ENCODE measurements around the gene ABTB2. TPM values are rescaled to one million over a fixed set of nuclear protein-coding genes. Genes with fewer than 3 reads are reported as not detected.

Gene ABTB2
- total RNA-seq, 4 donors from 2014 or later: 0.79 to 4.1 (median 3.7) TPM

DNA sequence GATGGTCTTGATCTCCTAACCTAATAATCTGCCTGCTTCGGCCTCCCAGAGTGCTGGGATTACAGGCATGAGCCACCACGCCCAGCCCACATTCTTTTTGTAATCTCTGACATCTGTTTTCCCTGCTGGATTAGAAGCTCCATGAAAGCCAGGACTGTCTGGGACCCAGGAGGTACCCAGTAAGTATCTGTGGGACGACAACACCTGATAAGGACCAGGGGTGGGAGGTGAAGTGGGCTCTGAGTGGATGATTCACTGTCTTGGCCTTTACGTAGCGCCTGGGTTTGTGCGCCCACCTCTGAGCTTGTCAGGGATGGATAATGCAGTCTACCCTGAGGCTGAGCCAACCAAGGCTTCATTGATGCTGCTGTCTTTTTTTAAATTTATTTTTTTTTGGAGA, 118.8 kb downstream of the ABTB2 start:
- Histone ChIP-seq H3K36me3 (no peaks in the 10 kb centered on the region), H3K27me3 (no peaks in the 10 kb centered on the region), H3K4me3 (no peak overlapping the region), H3K27ac (no peak overlapping the region), H3K4me1 (peaks cover 1 to 34% (median 19%) of the 10 kb centered on the region in 3 donors), H3K9me3 (no peaks in the 10 kb centered on the region)
- intact Hi-C loops (cut with DNase I): no loop called here
- 73 to 76% methylated on average over 6 of the region's 6 CpGs for WGBS, 2 donors
- TF ChIP-seq POLR2A (IDR thresholded peaks at IDR 0.05): no peak
- no peak for TF ChIP-seq CTCF (IDR thresholded peaks at IDR 0.05)
- no peak for DNase-seq

DNA sequence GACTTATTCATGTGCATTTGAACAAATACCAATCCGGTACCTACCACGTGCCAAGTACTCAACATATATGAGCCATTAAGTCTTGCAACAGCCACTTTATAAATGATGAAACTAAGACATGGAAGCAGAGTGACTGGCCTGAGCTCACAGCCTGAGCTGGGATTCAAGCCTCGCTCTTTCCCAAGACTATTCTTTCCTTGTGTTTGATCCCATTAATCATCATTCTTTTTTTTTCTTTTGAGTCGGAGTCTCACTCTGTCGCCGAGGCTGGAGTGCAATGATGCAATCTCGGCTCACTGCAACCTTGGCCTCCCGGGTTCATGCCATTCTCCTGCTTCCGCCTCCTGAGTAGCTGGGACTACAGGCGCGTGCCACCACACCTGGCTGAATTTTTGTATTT, 119.3 kb downstream of the ABTB2 start:
- WGBS, 2 donors: 53 to 70% methylated on average over 10 of the region's 11 CpGs

DNA sequence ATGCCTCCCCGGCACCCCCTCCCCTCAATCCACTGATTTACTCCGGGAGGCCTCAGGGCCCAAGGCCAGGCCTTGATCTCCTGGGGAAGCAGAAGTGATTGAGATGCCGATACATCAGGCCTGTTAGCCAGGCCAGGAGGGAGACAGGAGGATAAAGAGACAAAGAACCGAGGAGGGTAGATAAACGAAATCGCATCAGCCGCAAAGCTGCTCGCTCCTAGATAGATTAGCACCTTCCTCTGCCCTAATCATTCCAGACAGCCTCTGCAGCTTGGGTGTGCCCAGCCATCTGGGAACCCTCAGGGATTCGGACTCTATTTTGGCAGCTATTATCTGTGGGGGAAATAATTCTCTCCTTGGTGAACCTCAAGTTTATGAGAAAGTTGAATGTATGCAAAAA, 121.2 kb downstream of the ABTB2 start:
- Histone ChIP-seq H3K27me3 (no peaks in the 10 kb centered on the region), H3K27ac (no peak overlapping the region), H3K4me3 (no peak overlapping the region), H3K4me1 (peaks cover 0 to 13% (median 8%) of the 10 kb centered on the region in 3 donors), H3K9me3 (no peaks in the 10 kb centered on the region), H3K36me3 (no peaks in the 10 kb centered on the region)
- TF ChIP-seq POLR2A (IDR thresholded peaks at IDR 0.05) (no peak), CTCF (IDR thresholded peaks at IDR 0.05) (no peak)
- intact Hi-C loops (cut with DNase I): no loop called here
- DNase-seq: no peak
- 83 to 87% methylated on average over 8 to 9 of the region's 9 CpGs for WGBS, 2 donors

More for the DNA sequence above, 119.3 kb downstream of the ABTB2 start:
- intact Hi-C loops (cut with DNase I): no loop called here
- Histone ChIP-seq H3K4me3 (no peak overlapping the region), H3K9me3 (no peaks in the 10 kb centered on the region), H3K4me1 (peaks cover 0 to 32% (median 17%) of the 10 kb centered on the region in 3 donors), H3K36me3 (no peaks in the 10 kb centered on the region), H3K27me3 (no peaks in the 10 kb centered on the region), H3K27ac (no peak overlapping the region)
- DNase-seq: no peak
- TF ChIP-seq CTCF (IDR thresholded peaks at IDR 0.05) (no peak), POLR2A (IDR thresholded peaks at IDR 0.05) (no peak)

- intact Hi-C loops (cut with DNase I): no loop called here
- Histone ChIP-seq H3K9me3 (no peaks in the 10 kb centered on the region), H3K27me3 (no peaks in the 10 kb centered on the region), H3K4me3 (no peak overlapping the region), H3K36me3 (no peaks in the 10 kb centered on the region), H3K27ac (no peak overlapping the region), H3K4me1 (peaks cover 0 to 13% (median 8%) of the 10 kb centered on the region in 3 donors)
- no peak for DNase-seq
- 84 to 100% methylated on average over 4 to 6 of the region's 7 CpGs for WGBS, 2 donors
- no peak for TF ChIP-seq POLR2A (IDR thresholded peaks at IDR 0.05)
- no peak for TF ChIP-seq CTCF (IDR thresholded peaks at IDR 0.05)
Observed at GRCh38 chr11:34235591-34236071, 122.2 kb downstream of the ABTB2 start.

GRCh38 chr11:34235189-34235588, 122.6 kb downstream of the ABTB2 start:
- intact Hi-C loops (cut with DNase I): no loop called here
- no peak overlapping the region for H3K27ac ChIP-seq
- H3K36me3 ChIP-seq: no peaks in the 10 kb centered on the region
- no peaks in the 10 kb centered on the region for H3K27me3 ChIP-seq
- H3K9me3 ChIP-seq: no peaks in the 10 kb centered on the region
- TF ChIP-seq CTCF (IDR thresholded peaks at IDR 0.05): no peak
- no peak for TF ChIP-seq POLR2A (IDR thresholded peaks at IDR 0.05)
- WGBS, 2 donors: 60 to 67% methylated on average over 4 of the region's 4 CpGs
- H3K4me3 ChIP-seq: no peak overlapping the region
- H3K4me1 ChIP-seq: peaks cover 0 to 13% (median 8%) of the 10 kb centered on the region in 3 donors
- no peak for DNase-seq

Data from esophagus squamous epithelium (tissue), 5 donors.